A549 (cell line): Measurements from ENCODE around the gene EML4. TPM values are rescaled to one million over a fixed set of nuclear protein-coding genes. Genes with fewer than 3 reads are reported as not detected.
A peak's percentile ranks its signal among the peaks of the same experiment; 100 is the strongest.

ENCODE experiments used
- ATAC-seq, 2 experiments: fragments of 200-7000 bp in 1 of 2; fragments of >200 bp in 1 of 2; cut with Nextera tagmentation in 1 of 2; cut with Tn5 transposase in 1 of 2; 3 replicates each; pipeline versions ENCODE4 v1.8.0 to v1.9.1; 2018 to 2020; ENCODE audit warnings: mild to moderate bottlenecking in 1 of 2, moderate library complexity in 1 of 2
- CTCF ChIA-PET: fragments of 300-600 bp; sonication (Branson Sonifier 250); formaldehyde crosslinking; extraction: SDS; loops from one replicate; lab custom pipeline; 2021; ENCODE audit warnings: antibody characterized with exemption, inconsistent platforms; lab: Yijun Ruan, JAX
- POLR2A ChIA-PET: fragments of 350-600 bp; formaldehyde crosslinking; extraction: SDS; loops from one replicate; lab custom pipeline; 2021; ENCODE audit warnings: antibody characterized with exemption, inconsistent platforms; lab: Yijun Ruan, JAX
- DNase-seq, 2 experiments: peaks; one replicate each; pipeline versions ENCODE4 v3.0.0 to v3.0.0-alpha.2; 2011 to 2016; ENCODE audit warnings: low read depth in 1 of 2, low spot score in 1 of 2
- FAIRE-seq: peaks from 2 replicates; lab custom pipeline; 2011; peaks lifted over from hg19 to GRCh38; lab: Jason Lieb, UNC
- H3K27ac ChIP-seq, 2 experiments: fragments of >200 bp; sonication (Bioruptor Twin); formaldehyde crosslinking; 3 replicates each; pipeline ENCODE4 v1.5.1; 2016 to 2017
- H3K4me1 ChIP-seq: fragments of >200 bp; sonication (Bioruptor Twin); formaldehyde crosslinking; 3 replicates; pipeline ENCODE4 v1.6.1; 2016
- H3K4me2 ChIP-seq: fragments of >200 bp; sonication (Bioruptor Twin); formaldehyde crosslinking; 3 replicates; pipeline ENCODE4 v1.6.1; 2016
- H3K4me3 ChIP-seq: fragments of >200 bp; sonication (Bioruptor Twin); formaldehyde crosslinking; 3 replicates; pipeline ENCODE4 v1.5.1; 2016
- H3K9me3 ChIP-seq: fragments of >200 bp; sonication (Bioruptor Twin); formaldehyde crosslinking; 3 replicates; pipeline ENCODE4 v1.6.1; 2016
- BCL3 ChIP-seq: fragments of >200 bp; sonication (Bioruptor Twin); formaldehyde crosslinking; IDR thresholded peaks from 3 replicates; pipeline ENCODE4 v1.6.1; 2016
- CBX8 ChIP-seq: fragments of 200-600 bp; sonication (generic); IDR thresholded peaks from 2 replicates; pipeline ENCODE4 v1.6.1; 2016
- CTCF ChIP-seq: fragments of >200 bp; sonication (Bioruptor Twin); formaldehyde crosslinking; IDR thresholded peaks from 3 replicates; pipeline ENCODE4 v1.5.1; 2016
- ELK1 ChIP-seq: fragments of 150-350 bp; IDR thresholded peaks from 2 replicates; pipeline ENCODE4 v1.6.1; 2014; ENCODE audit warnings: low read depth, mild to moderate bottlenecking, low read length
- ESRRA ChIP-seq: fragments of 150-350 bp; IDR thresholded peaks from 2 replicates; pipeline ENCODE4 v1.6.1; 2014; ENCODE audit warnings: mild to moderate bottlenecking, low read length, borderline replicate concordance
- FOSL2 ChIP-seq, 2 experiments: fragments of 450-650 bp in 1 of 2; fragments of >200 bp in 1 of 2; sonication (Bioruptor Twin) in 1 of 2; formaldehyde crosslinking; IDR thresholded peaks; 2 replicates each; pipeline versions ENCODE4 v1.5.0 to v1.6.1; 2016 to 2020; ENCODE audit warnings: mild to moderate bottlenecking in 1 of 2, moderate library complexity in 1 of 2
- FOXS1 ChIP-seq: fragments of 250-450 bp; sonication (Bioruptor Pico); IDR thresholded peaks from 2 replicates; pipeline ENCODE4 v1.5.0; 2020; ENCODE audit warnings: mild to moderate bottlenecking, moderate library complexity
- HEYL ChIP-seq: fragments of 250-450 bp; sonication (Bioruptor Pico); IDR thresholded peaks from 2 replicates; pipeline ENCODE4 v1.8.0; 2021; ENCODE audit warnings: mild to moderate bottlenecking, moderate library complexity
- HMGXB4 ChIP-seq: fragments of 250-450 bp; sonication (Bioruptor Pico); IDR thresholded peaks from 2 replicates; pipeline ENCODE4 v1.5.0; 2021; ENCODE audit warnings: mild to moderate bottlenecking, moderate library complexity, borderline replicate concordance
- HOXA7 ChIP-seq: fragments of 250-450 bp; sonication (Bioruptor Pico); IDR thresholded peaks from 2 replicates; pipeline ENCODE4 v1.5.0; 2020; ENCODE audit warnings: mild to moderate bottlenecking, moderate library complexity
- HOXB5 ChIP-seq: fragments of 250-450 bp; sonication (Bioruptor Pico); IDR thresholded peaks from 2 replicates; pipeline ENCODE4 v1.5.0; 2020; ENCODE audit warnings: mild to moderate bottlenecking, moderate library complexity
- JUNB ChIP-seq: fragments of >200 bp; sonication (Bioruptor Twin); formaldehyde crosslinking; IDR thresholded peaks from 2 replicates; pipeline ENCODE4 v1.6.1; 2016
- KDM5A ChIP-seq: fragments of 200-600 bp; sonication (generic); IDR thresholded peaks from 2 replicates; pipeline ENCODE4 v1.6.1; 2016; ENCODE audit warnings: antibody characterized with exemption, mild to moderate bottlenecking
- MYC ChIP-seq: IDR thresholded peaks from 2 replicates; pipeline ENCODE4 v1.6.1; 2012; ENCODE audit warnings: mild to moderate bottlenecking, inconsistent platforms, low read length, improper control_type of control experiment, borderline replicate concordance
- NFE2L2 ChIP-seq: fragments of 150-350 bp; conservative IDR thresholded peaks from 2 replicates; pipeline ENCODE4 v1.6.1; 2014; ENCODE audit warnings: low read length
- NR3C1 ChIP-seq: fragments of >200 bp; sonication (Bioruptor Twin); formaldehyde crosslinking; IDR thresholded peaks from 3 replicates; pipeline ENCODE4 v1.6.1; 2017
- PBX3 ChIP-seq: IDR thresholded peaks from 2 replicates; pipeline ENCODE4 v1.6.1; 2012
- POLR2A ChIP-seq: IDR thresholded peaks from 2 replicates; pipeline ENCODE4 v1.6.1; 2012; ENCODE audit warnings: mild to moderate bottlenecking, low read length
- RAD21 ChIP-seq, 2 experiments: fragments of >200 bp in 1 of 2; sonication (Bioruptor Twin) in 1 of 2; formaldehyde crosslinking in 1 of 2; IDR thresholded peaks in 1 of 2; conservative IDR thresholded peaks in 1 of 2; 2 replicates in 1 of 2; 3 replicates in 1 of 2; pipeline ENCODE4 v1.6.1; 2012 to 2018; ENCODE audit warnings: inconsistent platforms in 1 of 2
- RCOR1 ChIP-seq: fragments of 150-350 bp; IDR thresholded peaks from 2 replicates; pipeline ENCODE4 v1.6.1; 2014; ENCODE audit warnings: antibody characterized with exemption, low read length, low read depth
- RFX5 ChIP-seq: fragments of 450-650 bp; IDR thresholded peaks from 2 replicates; pipeline ENCODE4 v1.7.1; 2014; ENCODE audit warnings: antibody characterized with exemption, mild to moderate bottlenecking, moderate library complexity
- SMC3 ChIP-seq: fragments of >200 bp; sonication (Bioruptor Twin); formaldehyde crosslinking; IDR thresholded peaks from 3 replicates; pipeline ENCODE4 v1.6.1; 2018; ENCODE audit warnings: inconsistent platforms
- TP53 ChIP-seq: fragments of 250-450 bp; sonication (Bioruptor Pico); IDR thresholded peaks from 2 replicates; pipeline ENCODE4 v1.5.0; 2021; ENCODE audit warnings: mild to moderate bottlenecking, moderate library complexity
- ZC3H11A ChIP-seq: fragments of 450-650 bp; IDR thresholded peaks from 2 replicates; pipeline ENCODE4 v1.6.1; 2014; ENCODE audit warnings: antibody characterized with exemption, mild to moderate bottlenecking
- ZNF302 ChIP-seq: fragments of 250-450 bp; sonication (Bioruptor Pico); IDR thresholded peaks from 2 replicates; pipeline ENCODE4 v1.9.0; 2021; ENCODE audit warnings: inconsistent platforms, mild to moderate bottlenecking, moderate library complexity
- ZSCAN20 ChIP-seq: fragments of 250-450 bp; sonication (Bioruptor Pico); IDR thresholded peaks from 2 replicates; pipeline ENCODE4 v1.8.0; 2022; ENCODE audit warnings: mild to moderate bottlenecking, moderate library complexity
- WGBS: methylation state at CpG from one replicate; pipeline ENCODE4 v1.1.6; 2017; ENCODE audit errors: missing lambda C conversion rate; 5-methylcytosine and 5-hydroxymethylcytosine counted together
- polyA plus RNA-seq, 4 experiments: library from polyadenylated mRNA; depleted of rRNA in 3 of 4; stranded (reverse); fragments of >200 nt; fragmentation: RNase III in 1 of 4; extraction: RNeasy Plus Mini Kit Qiagen cat#74134 plus additional on column Dnase treatment in 1 of 4; gene quantifications; 2 replicates in 3 of 4; 3 replicates in 1 of 4; pipeline ENCODE4 v1.2.3, GENCODE V29; 2011 to 2017

The EML4 gene
- polyA plus RNA-seq, 2 of the 4 experiments (the other 2 are of a cell fraction), result 34.6 to 130 TPM

GRCh38 chr2:42328148-42328833 is 159.1 kb downstream of the EML4 start:
- WGBS, result 57% methylated on average over 3 of the region's 3 CpGs
- H3K27ac ChIP-seq, result no peak overlapping the region
- DNase-seq (peak; percentile 36 to 49), FAIRE-seq (peak; percentile 59), ATAC-seq (peak; percentile 65 to 81; a peak in 4 of 6 replicates)
- H3K4me2 ChIP-seq, result no peak overlapping the region
- CTCF ChIA-PET, result interaction anchor here (0.6 to 9.0 kb wide), 41 partner anchors 9 to 479 kb away, joined by 3 to 131 read pairs (median 4); partner anchors contain the start of gene COX7A2L
- peaks cover 18% of the 10 kb centered on the region for H3K4me1 ChIP-seq
- peak; percentile 79 for TF ChIP-seq SMC3
- no peak for TF ChIP-seq HEYL
- TF ChIP-seq HOXA7 (CRISPR knock-in tag), result no peak
- peak; percentile 77 to 84 for TF ChIP-seq RAD21 (conservative IDR thresholded peaks at IDR 0.05 in 1 of 2, IDR thresholded peaks at IDR 0.05 in 1 of 2)
- TF ChIP-seq ELK1, result no peak
- no peak for TF ChIP-seq HOXB5
- TF ChIP-seq ESRRA, result no peak
- no peak for TF ChIP-seq MYC
- TF ChIP-seq CTCF, result peak; percentile 83
- no peaks in the 10 kb centered on the region for H3K9me3 ChIP-seq
- POLR2A ChIA-PET, result no interaction called here
- H3K4me3 ChIP-seq, result no peak overlapping the region

- TF ChIP-seq HMGXB4 (no peak), SMC3 (no peak), RFX5 (no peak), BCL3 (no peak), KDM5A (no peak), HOXB5 (no peak), POLR2A (no peak), ZC3H11A (no peak), PBX3 (no peak), ZNF302 (CRISPR knock-in tag) (no peak), NFE2L2 (no peak), FOXS1 (no peak), MYC (no peak), ZSCAN20 (CRISPR knock-in tag) (no peak), JUNB (no peak), FOSL2 (IDR thresholded peaks at IDR 0.05) (no peak), FOSL2 (CRISPR knock-in tag; IDR thresholded peaks at IDR 0.05) (no peak), TP53 (no peak), NR3C1 (no peak), RCOR1 (no peak), CBX8 (no peak)
- DNase-seq (no peak), FAIRE-seq (no peak), ATAC-seq (no peak)
- Histone ChIP-seq H3K4me1 (peaks cover 18% of the 10 kb centered on the region), H3K27ac (no peak overlapping the region), H3K4me2 (no peak overlapping the region), H3K9me3 (no peaks in the 10 kb centered on the region), H3K4me3 (no peak overlapping the region)
- WGBS, result 84% methylated on average over 6 of the region's 6 CpGs
- CTCF ChIA-PET, result interaction anchor here (0.7 to 9.0 kb wide), 37 partner anchors 10 to 480 kb away, joined by 3 to 131 read pairs (median 4); partner anchors contain the start of gene COX7A2L
- POLR2A ChIA-PET, result no interaction called here
Observed at GRCh38 chr2:42328923-42329322, 159.8 kb downstream of the EML4 start.
